Fibroblast of skin of scalp (primary cell): Measurements from ENCODE around the gene CXCL17.

Source experiments
- DNase-seq: peaks from one replicate; pipeline ENCODE4 v3.0.0-alpha.2; 2013

CXCL17 gene

DNA sequence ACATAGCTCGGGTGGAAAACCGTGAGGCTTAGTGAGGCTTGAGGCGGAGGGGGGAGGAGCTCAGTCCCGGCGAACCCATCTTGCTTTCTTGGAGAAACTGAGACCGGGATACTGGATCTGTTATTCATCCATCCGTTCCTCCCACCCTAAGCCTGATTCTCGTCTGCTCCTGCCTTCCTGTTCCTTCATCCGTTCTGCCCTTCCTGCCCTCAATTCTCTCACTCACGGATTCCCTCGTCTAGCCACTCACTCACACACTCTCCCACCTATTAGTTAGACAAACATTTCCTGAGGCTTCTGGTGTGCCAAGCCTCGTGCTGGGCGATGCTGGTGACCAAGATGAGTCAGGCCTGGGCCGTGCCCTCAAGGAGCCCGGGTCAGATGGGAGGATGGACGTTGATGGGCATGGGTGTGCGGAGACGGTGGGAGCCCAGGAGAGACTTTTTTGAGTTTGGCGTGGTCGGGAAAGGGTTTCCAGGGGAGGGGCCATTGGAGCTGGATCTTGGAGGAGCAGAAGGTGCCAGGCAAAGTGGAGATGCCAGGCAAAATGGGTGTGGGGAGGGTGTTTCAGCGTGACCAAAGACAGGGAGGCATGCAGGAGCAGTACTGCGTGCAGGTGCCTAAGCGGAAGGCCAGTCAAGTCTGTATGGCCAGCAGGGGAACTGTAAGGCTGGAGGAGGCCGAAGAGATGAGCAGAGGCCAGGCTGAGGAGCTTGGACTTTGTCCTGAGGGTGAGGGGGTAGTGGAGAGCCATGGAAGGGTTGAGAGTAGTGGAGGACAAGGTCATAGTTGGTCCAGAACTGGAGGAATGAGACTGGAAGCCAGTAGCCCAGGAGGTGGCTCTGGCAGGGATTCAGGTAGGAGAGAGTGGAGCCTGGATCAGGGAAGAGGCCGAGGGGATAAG is 45.2 kb downstream of the CXCL17 start:
- no peak for DNase-seq

DNA sequence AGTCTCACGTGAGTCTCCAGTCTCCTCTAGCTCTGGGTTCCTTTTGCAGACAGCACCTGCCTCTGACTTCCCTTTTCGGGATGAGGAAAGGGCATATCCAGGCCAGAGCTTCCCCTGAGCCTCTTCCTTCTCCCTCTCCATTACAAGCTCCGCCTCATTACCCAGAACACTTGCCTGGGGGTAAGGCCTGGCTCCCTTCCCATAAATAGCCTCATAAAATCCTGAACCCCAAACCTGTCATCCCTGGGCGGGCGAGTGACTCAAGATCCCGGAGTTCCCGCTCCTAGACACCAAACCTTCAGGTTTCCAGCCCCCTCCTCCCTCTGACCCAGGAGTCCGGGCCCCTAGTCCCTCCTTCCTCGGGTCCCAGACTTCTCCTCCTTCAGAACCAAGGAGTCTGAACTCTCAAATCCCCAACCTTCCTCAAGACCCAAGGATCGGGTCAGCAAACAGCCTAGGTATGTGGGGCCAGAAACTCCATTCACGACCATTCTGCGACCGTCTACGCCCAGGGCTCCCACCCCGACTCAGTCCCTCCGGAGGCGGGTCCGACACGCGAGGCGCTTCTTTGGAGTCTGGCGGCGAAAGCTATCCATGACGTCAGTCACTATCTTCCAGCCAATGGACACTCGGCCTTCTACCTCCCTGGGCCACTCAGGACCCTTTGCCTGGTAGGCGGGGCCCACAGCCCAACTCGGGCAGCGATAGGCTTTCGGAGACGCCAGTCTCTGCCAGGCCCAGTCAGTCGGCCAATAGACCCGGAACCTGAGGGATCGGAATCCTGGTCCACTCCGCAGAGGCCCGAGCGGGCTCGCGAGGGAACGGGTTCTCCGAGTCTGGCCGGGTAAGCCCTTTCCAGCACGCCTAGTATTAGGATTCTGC is 46.1 kb downstream of the CXCL17 start:
- peak; percentile 99 for DNase-seq

DNA sequence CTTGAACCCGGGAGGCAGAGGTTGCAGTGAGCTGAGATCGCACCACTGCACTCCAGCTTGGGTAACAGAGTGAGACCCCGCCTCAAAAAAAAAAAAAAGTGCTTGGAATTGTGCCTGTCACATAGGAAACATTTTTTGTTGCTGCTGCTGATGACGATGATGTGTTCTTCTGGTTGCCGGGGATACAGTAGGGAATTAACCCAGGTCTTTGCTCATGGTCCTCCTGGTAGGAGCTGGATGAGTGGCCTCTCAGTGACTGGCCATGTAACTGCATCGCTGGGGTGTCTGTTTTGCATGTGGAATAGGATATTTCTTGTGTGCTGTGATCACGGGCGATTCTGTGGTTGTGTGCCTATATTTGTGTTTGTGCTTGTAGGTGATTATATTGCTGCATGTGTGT is 48.0 kb downstream of the CXCL17 start:
- no peak for DNase-seq

DNA sequence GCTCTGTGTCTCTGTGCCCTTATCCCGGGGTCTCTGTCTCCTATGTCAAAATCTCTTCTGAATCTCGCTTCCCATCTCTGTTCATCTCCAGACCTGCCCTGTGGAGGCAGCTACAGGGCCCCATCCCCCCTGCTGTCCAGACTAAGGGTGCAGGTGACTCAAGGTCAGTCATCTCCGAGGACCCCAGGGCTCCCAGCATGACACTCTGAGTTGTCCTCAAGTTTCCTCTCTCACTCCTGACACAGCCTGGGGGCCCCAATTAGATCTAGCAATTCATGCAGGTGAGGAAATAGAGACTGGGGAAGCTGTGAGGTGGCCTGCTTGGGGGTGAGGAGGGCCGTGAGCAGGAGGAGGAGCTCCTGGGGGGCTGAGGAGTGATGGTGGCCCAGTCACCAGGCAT is 50.6 kb downstream of the CXCL17 start:
- no peak for DNase-seq

DNA sequence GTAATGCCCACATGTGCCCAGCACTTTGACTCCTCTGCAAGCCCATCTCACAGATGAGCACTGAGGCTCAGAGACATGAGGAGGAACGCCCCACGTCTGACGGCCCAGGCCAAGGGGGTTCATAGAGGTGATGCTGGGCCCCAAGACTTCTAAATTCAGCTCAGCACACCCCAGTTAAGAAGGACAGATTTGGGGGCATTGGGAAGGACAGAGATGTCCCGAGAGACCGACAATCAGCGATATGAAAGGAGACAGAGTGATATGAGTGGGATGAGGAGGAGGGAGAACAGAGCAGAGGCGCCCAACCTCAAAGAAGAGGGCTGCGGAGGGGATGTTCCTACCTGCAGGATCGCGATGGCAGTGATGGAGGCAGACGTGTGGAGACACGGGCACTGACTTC is 52.8 kb downstream of the CXCL17 start, which contains the start of gene CNFN:
Gene CNFN, minus strand, starts transcription at position 399 of the 400 bp plus-strand sequence. CDS start 1,260 bp downstream, outside the sequence.
- DNase-seq: no peak

DNA sequence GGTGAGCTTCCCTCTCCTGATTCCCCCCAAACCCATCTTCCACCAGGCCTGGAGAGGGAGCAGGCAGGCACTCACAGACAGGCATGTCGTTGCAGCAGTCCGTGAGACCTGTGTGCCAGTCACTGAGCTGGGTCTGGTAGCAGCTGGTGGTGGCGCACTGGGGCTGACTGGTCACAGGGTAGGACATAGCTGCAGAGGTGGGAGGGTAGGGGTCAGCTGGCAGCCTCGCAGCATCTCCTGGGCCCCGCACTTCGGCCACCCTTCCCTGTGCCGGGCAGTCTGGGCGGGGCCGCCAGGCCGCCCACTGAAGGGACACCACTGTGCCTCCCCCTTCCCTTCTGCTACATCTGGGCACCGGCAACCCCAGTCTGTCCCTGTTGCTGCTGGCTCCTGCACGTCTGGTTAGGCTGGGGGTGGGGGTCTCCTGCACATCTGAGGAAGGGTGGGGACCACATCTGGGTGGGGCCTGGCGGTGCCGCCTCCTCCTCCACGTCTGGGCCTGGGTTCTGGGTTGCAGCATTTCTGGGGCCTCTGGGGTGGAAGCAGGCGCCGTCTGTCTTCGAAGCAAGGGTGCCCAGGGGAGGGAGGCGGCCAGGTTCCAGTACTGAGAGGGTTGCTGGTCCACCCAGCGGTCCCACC is 53.8 kb downstream of the CXCL17 start:
- DNase-seq: no peak

DNA sequence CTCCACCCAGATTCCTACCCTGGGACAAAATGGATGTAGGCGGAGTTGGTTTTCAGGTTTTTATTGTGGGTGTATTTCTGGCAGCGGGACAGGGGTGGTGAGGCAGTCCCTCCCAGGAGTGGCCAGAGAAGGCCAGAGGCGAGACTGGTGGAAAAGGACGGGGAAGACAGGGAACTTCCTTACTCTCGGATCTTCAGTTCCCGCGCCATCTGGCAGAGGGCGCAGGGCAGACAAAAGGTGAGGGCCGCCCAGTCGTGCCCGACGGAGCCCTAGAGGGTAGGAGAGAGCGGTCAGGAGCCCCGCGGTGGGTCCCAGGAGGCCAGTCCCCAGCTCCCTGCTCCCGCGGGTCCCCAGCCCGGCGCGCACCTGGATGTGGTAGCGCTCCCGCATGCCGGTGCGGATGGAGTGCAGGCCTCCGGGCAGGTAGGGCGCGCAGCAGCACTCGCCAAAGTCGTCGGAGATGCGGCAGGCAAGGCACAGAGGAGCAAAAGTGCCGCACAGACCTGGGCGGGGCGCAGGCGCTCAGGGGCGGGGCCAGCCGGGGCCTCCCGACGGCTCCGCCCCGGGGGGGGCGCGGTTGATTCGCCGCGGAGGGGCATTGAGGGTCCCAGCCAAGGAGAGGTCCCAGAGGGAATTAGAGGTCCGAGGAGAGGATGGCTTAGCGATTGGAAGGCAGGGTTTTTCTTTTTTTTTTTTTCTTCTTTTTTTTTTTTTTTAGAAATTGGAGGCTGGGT is 55.6 kb downstream of the CXCL17 start:
- DNase-seq: peak; percentile 58

DNA sequence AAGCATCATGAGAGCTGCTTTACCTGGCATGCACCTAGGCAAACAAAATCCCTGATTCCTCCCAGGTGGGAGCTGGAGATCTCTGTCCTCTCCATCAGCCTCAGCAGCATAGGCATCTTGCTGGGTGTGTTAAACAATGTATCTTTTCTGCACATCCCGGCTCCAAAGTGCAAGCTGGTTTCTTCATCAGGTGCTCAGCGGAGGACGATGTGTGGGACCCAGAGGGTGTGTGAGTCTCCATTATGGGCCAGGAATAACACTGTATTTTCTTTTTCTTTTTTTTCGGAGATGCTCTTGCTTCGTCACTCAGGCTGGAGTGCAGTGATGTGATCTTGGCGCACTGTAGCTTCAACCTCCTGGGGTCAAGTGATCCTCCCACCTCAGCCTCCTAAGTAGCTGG is 62.6 kb downstream of the CXCL17 start:
- no peak for DNase-seq
